ENCODE measurements around the gene ACER3.

Gene ACER3

GRCh38 chr11:77068457-77069335 is 208.0 kb downstream of the ACER3 start:
- H3K27me3 Mint-ChIP-seq: no peaks in the 10 kb centered on the region
- DNase-seq (ENCODE audit: low spot score in 2 of 2): no peak
- peaks cover 7% of the 10 kb centered on the region for H3K36me3 Mint-ChIP-seq (ENCODE audit: insufficient read depth)
- ATAC-seq (replicated peaks; ENCODE audit: extremely low read depth, poor library complexity, severe bottlenecking): no peak
- no peak overlapping the region for H3K27ac Mint-ChIP-seq (ENCODE audit: low read depth)
- no peaks in the 10 kb centered on the region for H3K9me3 Mint-ChIP-seq
- peaks cover 31% of the 10 kb centered on the region for H3K4me1 Mint-ChIP-seq
- peak overlapping the region; percentile 84 for H3K4me3 Mint-ChIP-seq

- DNase-seq (ENCODE audit: low spot score in 2 of 2) (no peak), ATAC-seq (replicated peaks; ENCODE audit: extremely low read depth, poor library complexity, severe bottlenecking) (no peak)
- H3K9me3 Mint-ChIP-seq: no peaks in the 10 kb centered on the region
- H3K4me3 Mint-ChIP-seq: no peak overlapping the region
- H3K27me3 Mint-ChIP-seq: no peaks in the 10 kb centered on the region
- peaks cover 32% of the 10 kb centered on the region for H3K4me1 Mint-ChIP-seq
- peaks cover 7% of the 10 kb centered on the region for H3K36me3 Mint-ChIP-seq (ENCODE audit: insufficient read depth)
- H3K27ac Mint-ChIP-seq (ENCODE audit: low read depth): no peak overlapping the region
These were observed 208.7 kb downstream of the ACER3 start for GRCh38 chr11:77069336-77069968.

- DNase-seq (ENCODE audit: low spot score in 2 of 2) (no peak), ATAC-seq (replicated peaks; ENCODE audit: extremely low read depth, poor library complexity, severe bottlenecking) (no peak)
- Mint-ChIP-seq H3K36me3 (ENCODE audit: insufficient read depth) (peaks cover 7% of the 10 kb centered on the region), H3K9me3 (no peaks in the 10 kb centered on the region), H3K4me3 (no peak overlapping the region), H3K27ac (ENCODE audit: low read depth) (no peak overlapping the region), H3K27me3 (no peaks in the 10 kb centered on the region), H3K4me1 (peaks cover 32% of the 10 kb centered on the region)
These were observed 209.4 kb downstream of the ACER3 start for GRCh38 chr11:77069969-77070582.

GRCh38 chr11:77071077-77071476 is 210.4 kb downstream of the ACER3 start:
- H3K4me3 Mint-ChIP-seq: no peak overlapping the region
- DNase-seq (ENCODE audit: low spot score in 2 of 2) (no peak), ATAC-seq (replicated peaks; ENCODE audit: extremely low read depth, poor library complexity, severe bottlenecking) (no peak)
- no peaks in the 10 kb centered on the region for H3K9me3 Mint-ChIP-seq
- peaks cover 7% of the 10 kb centered on the region for H3K36me3 Mint-ChIP-seq (ENCODE audit: insufficient read depth)
- peaks cover 32% of the 10 kb centered on the region for H3K4me1 Mint-ChIP-seq
- no peaks in the 10 kb centered on the region for H3K27me3 Mint-ChIP-seq
- H3K27ac Mint-ChIP-seq (ENCODE audit: low read depth): no peak overlapping the region

GRCh38 chr11:77071671-77072605 is 211.2 kb downstream of the ACER3 start:
- H3K9me3 Mint-ChIP-seq: no peaks in the 10 kb centered on the region
- H3K4me1 Mint-ChIP-seq: peaks cover 32% of the 10 kb centered on the region
- peaks cover 3% of the 10 kb centered on the region for H3K36me3 Mint-ChIP-seq (ENCODE audit: insufficient read depth)
- H3K4me3 Mint-ChIP-seq: peak overlapping the region; percentile 46
- peak overlapping the region; percentile 1 for H3K27ac Mint-ChIP-seq (ENCODE audit: low read depth)
- no peak for ATAC-seq (replicated peaks; ENCODE audit: extremely low read depth, poor library complexity, severe bottlenecking)
- DNase-seq (ENCODE audit: low spot score in 2 of 2): no peak
- no peaks in the 10 kb centered on the region for H3K27me3 Mint-ChIP-seq

GRCh38 chr11:77072851-77073327 is 212.2 kb downstream of the ACER3 start:
- peak overlapping the region; percentile 46 for H3K4me3 Mint-ChIP-seq
- ATAC-seq (replicated peaks; ENCODE audit: extremely low read depth, poor library complexity, severe bottlenecking): peak; percentile 14

GRCh38 chr11:77073328-77074001 is 212.7 kb downstream of the ACER3 start:
- DNase-seq (ENCODE audit: low spot score in 2 of 2) (no peak), ATAC-seq (replicated peaks; ENCODE audit: extremely low read depth, poor library complexity, severe bottlenecking) (no peak)
- peaks cover 22% of the 10 kb centered on the region for H3K4me1 Mint-ChIP-seq
- no peaks in the 10 kb centered on the region for H3K27me3 Mint-ChIP-seq
- no peak overlapping the region for H3K27ac Mint-ChIP-seq (ENCODE audit: low read depth)
- H3K4me3 Mint-ChIP-seq: peak overlapping the region; percentile 46
- H3K36me3 Mint-ChIP-seq (ENCODE audit: insufficient read depth): no peaks in the 10 kb centered on the region
- no peaks in the 10 kb centered on the region for H3K9me3 Mint-ChIP-seq

More at GRCh38 chr11:77072851-77073327, 212.2 kb downstream of the ACER3 start:
- Mint-ChIP-seq H3K27ac (ENCODE audit: low read depth) (no peak overlapping the region), H3K27me3 (no peaks in the 10 kb centered on the region), H3K36me3 (ENCODE audit: insufficient read depth) (no peaks in the 10 kb centered on the region), H3K9me3 (no peaks in the 10 kb centered on the region), H3K4me1 (peaks cover 26% of the 10 kb centered on the region)
- DNase-seq (ENCODE audit: low spot score in 2 of 2): no peak

GRCh38 chr11:77074205-77074604 is 213.5 kb downstream of the ACER3 start:
- Mint-ChIP-seq H3K27ac (ENCODE audit: low read depth) (no peak overlapping the region), H3K4me3 (no peak overlapping the region), H3K9me3 (no peaks in the 10 kb centered on the region), H3K27me3 (no peaks in the 10 kb centered on the region), H3K4me1 (peaks cover 21% of the 10 kb centered on the region), H3K36me3 (ENCODE audit: insufficient read depth) (no peaks in the 10 kb centered on the region)
- no peak for ATAC-seq (replicated peaks; ENCODE audit: extremely low read depth, poor library complexity, severe bottlenecking)
- no peak for DNase-seq (ENCODE audit: low spot score in 2 of 2)

- ATAC-seq (replicated peaks; ENCODE audit: extremely low read depth, poor library complexity, severe bottlenecking) (no peak), DNase-seq (ENCODE audit: low spot score in 2 of 2) (no peak)
- Mint-ChIP-seq H3K36me3 (ENCODE audit: insufficient read depth) (no peaks in the 10 kb centered on the region), H3K4me3 (no peak overlapping the region), H3K4me1 (peaks cover 21% of the 10 kb centered on the region), H3K27me3 (no peaks in the 10 kb centered on the region), H3K9me3 (no peaks in the 10 kb centered on the region), H3K27ac (ENCODE audit: low read depth) (no peak overlapping the region)
These were observed 214.0 kb downstream of the ACER3 start for GRCh38 chr11:77074626-77075221.

GRCh38 chr11:77075425-77075905 is 214.7 kb downstream of the ACER3 start:
- Mint-ChIP-seq H3K36me3 (ENCODE audit: insufficient read depth) (no peaks in the 10 kb centered on the region), H3K4me3 (no peak overlapping the region), H3K9me3 (no peaks in the 10 kb centered on the region), H3K4me1 (peaks cover 21% of the 10 kb centered on the region), H3K27ac (ENCODE audit: low read depth) (no peak overlapping the region), H3K27me3 (no peaks in the 10 kb centered on the region)
- ATAC-seq (replicated peaks; ENCODE audit: extremely low read depth, poor library complexity, severe bottlenecking) (no peak), DNase-seq (ENCODE audit: low spot score in 2 of 2) (no peak)

Measured in central memory CD8-positive, alpha-beta T cell (primary cell).